Measurements from ENCODE around the gene CPVL.

Gene CPVL

GRCh38 chr7:28998105-28998504, 148.2 kb downstream of the CPVL start:
- no peak for DNase-seq

- no peak for DNase-seq
These were observed 149.5 kb downstream of the CPVL start for GRCh38 chr7:28996836-28997235.

- no peak for DNase-seq
These were observed 153.0 kb downstream of the CPVL start for GRCh38 chr7:28993371-28993770.

- DNase-seq = no peak
These were observed 153.5 kb downstream of the CPVL start for GRCh38 chr7:28992798-28993197.

- peak; percentile 82 for DNase-seq
These were observed 156.0 kb downstream of the CPVL start for GRCh38 chr7:28990200-28990960.

GRCh38 chr7:28989211-28989980, 156.9 kb downstream of the CPVL start:
- no peak for DNase-seq

- no peak for DNase-seq
These were observed 157.5 kb downstream of the CPVL start for GRCh38 chr7:28988810-28989209.

GRCh38 chr7:28988091-28988490, 158.2 kb downstream of the CPVL start:
- no peak for DNase-seq

GRCh38 chr7:28986765-28987110, 159.6 kb downstream of the CPVL start:
- no peak for DNase-seq

GRCh38 chr7:28986028-28986764, 160.1 kb downstream of the CPVL start:
- no peak for DNase-seq

- peak; percentile 71 for DNase-seq
These were observed 161.7 kb downstream of the CPVL start for GRCh38 chr7:28984631-28985030.

- no peak for DNase-seq
These were observed 162.1 kb downstream of the CPVL start for GRCh38 chr7:28984217-28984616.

GRCh38 chr7:28983396-28984190, 162.7 kb downstream of the CPVL start:
- no peak for DNase-seq

- DNase-seq = no peak
These were observed 165.2 kb downstream of the CPVL start for GRCh38 chr7:28981161-28981465.

- DNase-seq = no peak
These were observed 165.7 kb downstream of the CPVL start for GRCh38 chr7:28980451-28981160.

GRCh38 chr7:28979776-28980175, 166.6 kb downstream of the CPVL start:
- peak; percentile 54 for DNase-seq

GRCh38 chr7:28977881-28978280, 168.5 kb downstream of the CPVL start:
- DNase-seq = no peak

- DNase-seq = no peak
These were observed 170.3 kb downstream of the CPVL start for GRCh38 chr7:28976022-28976421.

GRCh38 chr7:28973591-28973990, 172.7 kb downstream of the CPVL start:
- no peak for DNase-seq

GRCh38 chr7:28964056-28964455, 182.3 kb downstream of the CPVL start:
- no peak for DNase-seq

GRCh38 chr7:28961972-28962371, 184.4 kb downstream of the CPVL start:
- DNase-seq = no peak

GRCh38 chr7:28960071-28960840, 186.1 kb downstream of the CPVL start:
- no peak for DNase-seq

All from right hindlimb (tissue), 1 donor.